SK-N-SH (cell line): ENCODE data around the gene ARMC9. TPM values are rescaled to one million over a fixed set of nuclear protein-coding genes. Genes with fewer than 3 reads are reported as not detected.

Source experiments
- CTCF ChIA-PET: fragments of 300-600, 350-600 bp; formaldehyde crosslinking; extraction: SDS; loops from one replicate; lab custom pipeline; 2021; lab: Yijun Ruan, JAX
- POLR2A ChIA-PET: fragments of 350-600 bp; sonication (Branson Sonifier 250); formaldehyde crosslinking; extraction: SDS; loops from one replicate; lab custom pipeline; 2020; ENCODE audit warnings: antibody characterized with exemption, inconsistent platforms; lab: Yijun Ruan, JAX
- DNase-seq: peaks from one replicate; pipeline ENCODE4 v3.0.0; 2012
- H2AFZ ChIP-seq: fragments of 200-600 bp; sonication (generic); 2 replicates; pipeline ENCODE4 v1.8.1; 2016; ENCODE audit warnings: antibody characterized with exemption, mild to moderate bottlenecking, low read depth
- H3F3A ChIP-seq: fragments of 200-600 bp; sonication (generic); replicated peaks from 2 replicates; pipeline ENCODE3; 2016; ENCODE audit warnings: antibody characterized with exemption, mild to moderate bottlenecking; ENCODE audit not compliant: insufficient read depth
- H3K27ac ChIP-seq, 2 experiments: fragments of 200-500 bp in 1 of 2; fragments of 200-600 bp in 1 of 2; sonication (Bioruptor generic) in 1 of 2; sonication (generic), shearing (Covaris generic) in 1 of 2; 2 replicates each; pipeline versions ENCODE4 v1.5.1 to v1.6.1; 2014 to 2016; ENCODE audit warnings: low read depth in 2 of 2, inconsistent platforms in 1 of 2, low read length in 1 of 2, mild to moderate bottlenecking in 1 of 2, mixed read lengths in 1 of 2
- H3K27me3 ChIP-seq: fragments of 200-600 bp; sonication (generic), shearing (Covaris generic); 2 replicates; pipeline ENCODE4 v1.6.1; 2016; ENCODE audit warnings: mixed run types; ENCODE audit not compliant: insufficient read depth
- H3K36me3 ChIP-seq, 2 experiments: fragments of 200-500 bp in 1 of 2; fragments of 200-600 bp in 1 of 2; sonication (Bioruptor generic) in 1 of 2; sonication (generic) in 1 of 2; replicated peaks in 1 of 2; 2 replicates each; pipeline versions ENCODE3 to v1.5.1; 2014 to 2016; ENCODE audit warnings: low read length in 1 of 2, mild to moderate bottlenecking in 1 of 2; ENCODE audit not compliant: insufficient read depth in 2 of 2, control insufficient read depth in 1 of 2
- H3K4me1 ChIP-seq, 2 experiments: fragments of 200-500 bp in 1 of 2; fragments of 200-600 bp in 1 of 2; sonication (Bioruptor generic) in 1 of 2; sonication (generic), shearing (Covaris generic) in 1 of 2; 2 replicates each; pipeline versions ENCODE4 v1.5.1 to v1.6.1; 2014 to 2016; ENCODE audit warnings: low read depth in 1 of 2, low read length in 1 of 2, mixed run types in 1 of 2; ENCODE audit not compliant: insufficient read depth in 2 of 2, control insufficient read depth in 1 of 2
- H3K4me2 ChIP-seq: fragments of 200-600 bp; sonication (generic), shearing (Covaris generic); 2 replicates; pipeline ENCODE4 v1.6.1; 2017; ENCODE audit warnings: mixed run types
- H3K4me3 ChIP-seq, 2 experiments: fragments of 200-500 bp in 1 of 2; fragments of 200-600 bp in 1 of 2; sonication (Bioruptor generic) in 1 of 2; sonication (generic), shearing (Covaris generic) in 1 of 2; 2 replicates each; pipeline versions ENCODE4 v1.5.1 to v1.8.1; 2014 to 2016; ENCODE audit warnings: low read depth in 2 of 2, inconsistent platforms in 1 of 2, low read length in 1 of 2, mild to moderate bottlenecking in 1 of 2, mixed read lengths in 1 of 2, moderate library complexity in 1 of 2
- H3K79me2 ChIP-seq: fragments of 200-600 bp; sonication (generic); 2 replicates; pipeline ENCODE4 v1.8.1; 2017; ENCODE audit warnings: mild to moderate bottlenecking; ENCODE audit not compliant: insufficient read depth
- H3K9ac ChIP-seq: fragments of 200-600 bp; sonication (generic); 2 replicates; pipeline ENCODE4 v1.6.1; 2017; ENCODE audit warnings: mixed run types
- H3K9me2 ChIP-seq: fragments of 200-600 bp; sonication (generic); 2 replicates; pipeline ENCODE4 v1.6.1; 2017; ENCODE audit warnings: mixed run types
- H3K9me3 ChIP-seq: fragments of 200-600 bp; sonication (generic); 2 replicates; pipeline ENCODE4 v1.6.1; 2017; ENCODE audit warnings: mixed run types, mild to moderate bottlenecking, moderate library complexity
- H4K20me1 ChIP-seq: fragments of 200-600 bp; sonication (generic); 2 replicates; pipeline ENCODE4 v1.6.1; 2017; ENCODE audit warnings: mild to moderate bottlenecking, mixed run types; ENCODE audit not compliant: insufficient read depth
- CHD2 ChIP-seq: fragments of 150-350 bp; IDR thresholded peaks from 2 replicates; pipeline ENCODE4 v1.6.1; 2018; ENCODE audit warnings: low read length; ENCODE audit not compliant: partially characterized antibody
- CTCF ChIP-seq: fragments of 200-600 bp; sonication (generic); IDR thresholded peaks from 2 replicates; pipeline ENCODE4 v1.6.1; 2017; ENCODE audit warnings: antibody characterized with exemption, mild to moderate bottlenecking, moderate library complexity
- ELF1 ChIP-seq: IDR thresholded peaks from 2 replicates; pipeline ENCODE4 v1.4.0; 2012
- EP300 ChIP-seq, 2 experiments: IDR thresholded peaks; 2 replicates each; pipeline versions ENCODE4 v1.4.0 to v1.6.1; 2012; ENCODE audit warnings: borderline replicate concordance in 1 of 2, low read depth in 1 of 2, low read length in 1 of 2
- FOXJ3 ChIP-seq: sonication (generic); formaldehyde crosslinking; IDR thresholded peaks from 2 replicates; pipeline ENCODE4 v1.5.1; 2020; ENCODE audit warnings: mild to moderate bottlenecking, missing genetic modification reagents
- FOXM1 ChIP-seq: IDR thresholded peaks from 2 replicates; pipeline ENCODE4 v1.4.0; 2012; ENCODE audit warnings: low read depth, mild to moderate bottlenecking
- IRF3 ChIP-seq: fragments of 150-350 bp; IDR thresholded peaks from 2 replicates; pipeline ENCODE4 v1.6.1; 2016; ENCODE audit warnings: mild to moderate bottlenecking, low read depth, low read length
- JUND ChIP-seq: IDR thresholded peaks from 2 replicates; pipeline ENCODE4 v1.4.0; 2012
- NFIC ChIP-seq: IDR thresholded peaks from 2 replicates; pipeline ENCODE4 v1.4.0; 2012; ENCODE audit warnings: borderline replicate concordance
- NRF1 ChIP-seq: IDR thresholded peaks from 2 replicates; pipeline ENCODE4 v1.6.1; 2012; ENCODE audit warnings: low read depth, mild to moderate bottlenecking, low read length
- POLR2AphosphoS5 ChIP-seq: IDR thresholded peaks from 2 replicates; pipeline ENCODE4 v1.6.1; 2012; ENCODE audit warnings: low read depth, low read length
- RAD21 ChIP-seq: IDR thresholded peaks from 2 replicates; pipeline ENCODE4 v1.6.1; 2012; ENCODE audit warnings: mild to moderate bottlenecking, low read length
- RCOR1 ChIP-seq: fragments of 150-350 bp; IDR thresholded peaks from 2 replicates; pipeline ENCODE4 v1.6.1; 2017; ENCODE audit warnings: antibody characterized with exemption, low read length
- RFX5 ChIP-seq: IDR thresholded peaks from 2 replicates; pipeline ENCODE4 v1.6.1; 2012; ENCODE audit warnings: mild to moderate bottlenecking, improper control_type of control experiment, low read length
- SIN3A ChIP-seq: IDR thresholded peaks from 2 replicates; pipeline ENCODE4 v1.6.1; 2012; ENCODE audit warnings: low read depth, mild to moderate bottlenecking, low read length, moderate library complexity, borderline replicate concordance
- SMC3 ChIP-seq: IDR thresholded peaks from 2 replicates; pipeline ENCODE4 v1.6.1; 2012; ENCODE audit warnings: low read depth, low read length, improper control_type of control experiment
- TAF1 ChIP-seq: IDR thresholded peaks from 2 replicates; pipeline ENCODE4 v1.6.1; 2012; ENCODE audit warnings: low read depth, mild to moderate bottlenecking, low read length, moderate library complexity, borderline replicate concordance
- TCF12 ChIP-seq: IDR thresholded peaks from 2 replicates; pipeline ENCODE4 v1.4.0; 2012
- TEAD4 ChIP-seq: IDR thresholded peaks from 2 replicates; pipeline ENCODE4 v1.4.0; 2012; ENCODE audit warnings: mild to moderate bottlenecking, borderline replicate concordance; ENCODE audit not compliant: insufficient read depth
- WGBS: methylation state at CpG from one replicate; pipeline ENCODE4 v1.1.6; 2017; ENCODE audit warnings: low lambda C conversion rate; 5-methylcytosine and 5-hydroxymethylcytosine counted together
- polyA plus RNA-seq, 3 experiments: library from polyadenylated mRNA; depleted of rRNA; stranded (reverse); fragments of >200 nt; gene quantifications; 2 replicates each; pipeline ENCODE4 v1.2.3, GENCODE V29; 2012
- TF ChIP-seq, protein P1 (sequence below): IDR thresholded peaks from 2 replicates; pipeline ENCODE4 v1.4.0; 2012; ENCODE audit warnings: low read depth

ARMC9 gene
- polyA plus RNA-seq, 1 of the 3 experiments (the other 2 are of a cell fraction) = 25.3 TPM

- no peak for TF ChIP-seq EP300 (IDR thresholded peaks at IDR 0.05; ENCODE audit: borderline replicate concordance in 1 of 2, low read depth in 1 of 2, low read length in 1 of 2)
- no peak for TF ChIP-seq TCF12
- TF ChIP-seq CHD2 = no peak
- TF ChIP-seq JUND = no peak
- TF ChIP-seq RFX5 = no peak
- no peak for TF ChIP-seq TAF1
- TF ChIP-seq RCOR1 = no peak
- TF ChIP-seq FOXJ3 = no peak
- no peak for TF ChIP-seq SMC3
- TF ChIP-seq POLR2AphosphoS5 = no peak
- TF ChIP-seq ELF1 = no peak
- TF ChIP-seq, all 33 proteins: peak for 0
- Histone ChIP-seq H3K79me2 (no peaks in the 10 kb centered on the region), H3K4me1 (peaks cover 7 to 16% of the 10 kb centered on the region in 2 experiments; a peak in 1 of 4 replicates), H3K27me3 (no peaks in the 10 kb centered on the region), H3F3A (no peaks in the 10 kb centered on the region), H3K9ac (no peak overlapping the region), H2AFZ (no peak overlapping the region), H3K9me2 (no peaks in the 10 kb centered on the region), H3K4me2 (no peak overlapping the region), H3K36me3 (no peaks in the 10 kb centered on the region), H3K4me3 (no peak overlapping the region), H3K27ac (no peak overlapping the region), H4K20me1 (no peaks in the 10 kb centered on the region), H3K9me3 (no peaks in the 10 kb centered on the region)
- WGBS = 94% methylated on average over 23 of the region's 42 CpGs
- CTCF ChIA-PET = interaction anchor here (0.6 to 9.8 kb wide), 8 partner anchors 23 to 261 kb away, joined by 3 to 162 read pairs (median 4); no protein-coding TSS in a partner anchor
- DNase-seq = no peak
- POLR2A ChIA-PET = no interaction called here
Measured at GRCh38 chr2:231190531-231191197, 7.8 kb upstream of the ARMC9 start.

DNA sequence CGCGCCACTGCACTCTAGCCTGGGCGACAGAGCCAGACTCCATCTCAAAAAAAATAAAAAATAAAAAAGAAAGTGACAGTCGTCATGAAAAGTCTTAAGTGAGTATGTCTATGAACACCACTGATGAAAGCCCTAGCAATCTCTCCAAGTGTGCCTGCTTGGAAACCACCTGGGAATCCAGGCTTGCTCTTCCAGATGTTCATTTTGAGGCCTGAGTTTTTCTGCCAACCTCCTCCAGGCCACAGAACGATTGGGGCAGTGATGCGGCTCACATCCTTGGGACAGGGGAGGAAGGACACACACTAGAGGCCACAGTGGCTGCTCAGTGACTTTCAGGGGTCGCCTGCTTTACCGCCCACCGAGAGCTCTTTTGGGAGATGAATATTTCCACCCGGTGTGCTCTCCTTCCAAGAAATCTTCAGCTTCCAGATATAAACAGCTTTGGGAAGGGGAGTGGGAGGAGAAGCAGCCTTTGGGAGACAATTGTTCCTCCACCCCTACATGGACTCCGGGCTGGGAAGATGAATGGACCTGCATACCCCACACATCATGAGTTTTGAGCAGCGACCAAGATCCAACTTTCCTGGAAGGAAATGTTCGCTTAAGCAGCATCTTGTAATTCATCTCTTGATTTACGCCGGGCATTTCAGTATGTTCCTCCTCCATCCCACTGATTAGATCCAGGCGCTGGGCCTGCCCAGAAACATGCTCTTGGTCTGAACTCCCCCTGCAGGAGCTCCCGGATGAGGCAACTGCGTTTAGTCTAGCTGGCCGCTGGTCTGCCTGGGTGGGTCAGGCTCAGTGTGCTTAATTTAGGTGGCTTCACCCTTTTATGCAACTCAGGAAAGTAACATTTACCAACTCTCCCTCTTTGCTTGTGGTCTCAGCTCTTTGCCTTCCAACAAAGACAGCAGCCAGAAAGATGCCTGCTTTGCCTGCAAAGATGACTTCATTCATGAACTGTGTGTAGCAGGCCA lies 6.2 kb upstream of the ARMC9 start:
- Histone ChIP-seq H3K4me2 (peak overlapping the region; percentile 55; the same call in 1 of the 2 replicates), H3F3A (no peaks in the 10 kb centered on the region), H3K4me3 (no peak overlapping the region), H3K9me3 (no peaks in the 10 kb centered on the region), H2AFZ (peak overlapping the region; percentile 94), H3K79me2 (no peaks in the 10 kb centered on the region), H3K27me3 (no peaks in the 10 kb centered on the region), H4K20me1 (no peaks in the 10 kb centered on the region), H3K9me2 (no peaks in the 10 kb centered on the region), H3K9ac (no peak overlapping the region), H3K27ac (peak overlapping the region; percentile 29 to 70; a peak in 3 of 4 replicates), H3K4me1 (peaks cover 7 to 15% of the 10 kb centered on the region in 2 experiments; a peak in 1 of 4 replicates), H3K36me3 (no peaks in the 10 kb centered on the region)
- 52% methylated on average over 19 of the region's 19 CpGs for WGBS
- CTCF ChIA-PET = interaction anchor here (0.6 to 9.8 kb wide), 35 partner anchors 8 to 299 kb away, joined by 3 to 162 read pairs (median 5); partner anchors contain the start of gene HTR2B
- POLR2A ChIA-PET = interaction anchor here (0.6 to 1.3 kb wide), 3 partner anchors 79 to 261 kb away, joined by 3 to 5 read pairs (median 3); no protein-coding TSS in a partner anchor
- peak; percentile 89 for DNase-seq
- TF ChIP-seq NFIC (no peak), RAD21 (peak; percentile 94), FOXM1 (no peak), CHD2 (peak; percentile 44), NRF1 (no peak), ELF1 (no peak), IRF3 (no peak), SIN3A (no peak), TCF12 (peak; percentile 85), TEAD4 (no peak), RFX5 (no peak), RCOR1 (peak; percentile 58; the same call in 1 of the 2 replicates), CTCF (peak; percentile 81), SMC3 (peak; percentile 97), FOXJ3 (no peak), POLR2AphosphoS5 (no peak)
- TF ChIP-seq, protein P1, sequence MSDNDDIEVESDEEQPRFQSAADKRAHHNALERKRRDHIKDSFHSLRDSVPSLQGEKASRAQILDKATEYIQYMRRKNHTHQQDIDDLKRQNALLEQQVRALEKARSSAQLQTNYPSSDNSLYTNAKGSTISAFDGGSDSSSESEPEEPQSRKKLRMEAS = peak; percentile 50; the same call in 1 of the 2 replicates
